Immature natural killer cell (primary cell): ENCODE results near the gene SLC10A7. TPM values are rescaled to one million over a fixed set of nuclear protein-coding genes. Genes with fewer than 3 reads are reported as not detected.
A peak's percentile ranks its signal among the peaks of the same experiment; 100 is the strongest.

Source experiments
- DNase-seq, 3 donors: peaks; one replicate each; pipeline ENCODE4 v3.0.0; 2022; ENCODE audit warnings: mixed read lengths in 1 of 3
- H3K27ac Mint-ChIP-seq, 6 donors: one replicate each; pipeline ENCODE4 v1.8.0; 2020; ENCODE audit warnings: mixed read lengths in 6 of 6, mild to moderate bottlenecking in 5 of 6, inconsistent platforms in 4 of 6, moderate library complexity in 3 of 6
- H3K27me3 Mint-ChIP-seq, 3 donors: one replicate each; pipeline ENCODE4 v1.8.0; 2020 to 2021; ENCODE audit warnings: low read depth in 3 of 3, mild to moderate bottlenecking in 3 of 3, mixed read lengths in 3 of 3, moderate library complexity in 3 of 3, inconsistent platforms in 1 of 3
- H3K36me3 Mint-ChIP-seq, 3 donors: one replicate each; pipeline ENCODE4 v1.8.0; 2020; ENCODE audit warnings: mixed read lengths in 3 of 3, inconsistent platforms in 2 of 3, mild to moderate bottlenecking in 2 of 3
- H3K4me1 Mint-ChIP-seq, 2 donors: one replicate each; pipeline ENCODE4 v1.8.0; 2020; ENCODE audit warnings: inconsistent platforms in 2 of 2, mild to moderate bottlenecking in 2 of 2, mixed read lengths in 2 of 2, moderate library complexity in 1 of 2
- H3K4me3 Mint-ChIP-seq, 5 donors: one replicate each; pipeline ENCODE4 v1.8.0; 2020; ENCODE audit warnings: mild to moderate bottlenecking in 5 of 5, mixed read lengths in 5 of 5, inconsistent platforms in 3 of 5, moderate library complexity in 3 of 5
- H3K9me3 Mint-ChIP-seq, 6 donors: one replicate each; pipeline ENCODE4 v1.8.0; 2020; ENCODE audit warnings: mild to moderate bottlenecking in 6 of 6, mixed read lengths in 6 of 6, inconsistent platforms in 4 of 6, moderate library complexity in 3 of 6
- polyA plus RNA-seq, 3 donors: library from polyadenylated mRNA; unstranded; fragments of 300-500 nt; fragmentation: Illumina TruSeq; gene quantifications; one replicate each; pipeline ENCODE4 v1.2.3, GENCODE V29; 2021

Gene SLC10A7
- polyA plus RNA-seq, 3 donors from 2014 or later: 8.0 to 13.4 (median 8.8) TPM

GRCh38 chr4:146260521-146260920, 261.2 kb downstream of the SLC10A7 start:
- no peaks in the 10 kb centered on the region for H3K9me3 Mint-ChIP-seq
- DNase-seq: no peak
- H3K4me3 Mint-ChIP-seq: no peak overlapping the region
- H3K27ac Mint-ChIP-seq: no peak overlapping the region
- H3K4me1 Mint-ChIP-seq: no peaks in the 10 kb centered on the region
- H3K36me3 Mint-ChIP-seq: peaks cover 5 to 29% (median 28%) of the 10 kb centered on the region in 3 donors
- H3K27me3 Mint-ChIP-seq: peaks cover 0 to 3% (median 0%) of the 10 kb centered on the region in 3 donors

- H3K27ac Mint-ChIP-seq: no peak overlapping the region
Measured at GRCh38 chr4:146257511-146257910, 264.2 kb downstream of the SLC10A7 start.

GRCh38 chr4:146256328-146256727, 265.4 kb downstream of the SLC10A7 start:
- Mint-ChIP-seq H3K4me3 (no peak overlapping the region), H3K36me3 (peaks cover 5 to 27% (median 14%) of the 10 kb centered on the region in 3 donors), H3K4me1 (no peaks in the 10 kb centered on the region), H3K9me3 (no peaks in the 10 kb centered on the region), H3K27ac (no peak overlapping the region), H3K27me3 (no peaks in the 10 kb centered on the region)
- DNase-seq: no peak

More at GRCh38 chr4:146257511-146257910, 264.2 kb downstream of the SLC10A7 start:
- H3K4me3 Mint-ChIP-seq: no peak overlapping the region
- H3K27me3 Mint-ChIP-seq: peaks cover 0 to 1% (median 0%) of the 10 kb centered on the region in 3 donors
- no peaks in the 10 kb centered on the region for H3K9me3 Mint-ChIP-seq
- DNase-seq: no peak
- H3K4me1 Mint-ChIP-seq: no peaks in the 10 kb centered on the region
- H3K36me3 Mint-ChIP-seq: peaks cover 5 to 25% (median 25%) of the 10 kb centered on the region in 3 donors

- Mint-ChIP-seq H3K9me3 (no peaks in the 10 kb centered on the region), H3K27me3 (no peaks in the 10 kb centered on the region), H3K36me3 (peaks cover 5 to 26% (median 12%) of the 10 kb centered on the region in 3 donors), H3K4me1 (no peaks in the 10 kb centered on the region), H3K27ac (no peak overlapping the region), H3K4me3 (no peak overlapping the region)
- DNase-seq: no peak
Measured at GRCh38 chr4:146255874-146256273, 265.9 kb downstream of the SLC10A7 start.

- H3K9me3 Mint-ChIP-seq: no peaks in the 10 kb centered on the region
- H3K4me3 Mint-ChIP-seq: no peak overlapping the region
- H3K27ac Mint-ChIP-seq: no peak overlapping the region
- no peaks in the 10 kb centered on the region for H3K27me3 Mint-ChIP-seq
- DNase-seq: no peak
- H3K36me3 Mint-ChIP-seq: peaks cover 5 to 26% (median 12%) of the 10 kb centered on the region in 3 donors
- no peaks in the 10 kb centered on the region for H3K4me1 Mint-ChIP-seq
Measured at GRCh38 chr4:146255463-146255862, 266.3 kb downstream of the SLC10A7 start.

- H3K27me3 Mint-ChIP-seq: no peaks in the 10 kb centered on the region
- H3K4me1 Mint-ChIP-seq: no peaks in the 10 kb centered on the region
- H3K9me3 Mint-ChIP-seq: no peaks in the 10 kb centered on the region
- no peak overlapping the region for H3K27ac Mint-ChIP-seq
- H3K4me3 Mint-ChIP-seq: no peak overlapping the region
- no peak for DNase-seq
- H3K36me3 Mint-ChIP-seq: peaks cover 3 to 20% (median 5%) of the 10 kb centered on the region in 3 donors
Measured at GRCh38 chr4:146252969-146253611, 268.6 kb downstream of the SLC10A7 start.

GRCh38 chr4:146247356-146247755, 274.4 kb downstream of the SLC10A7 start:
- no peak for DNase-seq
- no peaks in the 10 kb centered on the region for H3K4me1 Mint-ChIP-seq
- H3K27ac Mint-ChIP-seq: no peak overlapping the region
- peaks cover 0 to 4% (median 2%) of the 10 kb centered on the region in 3 donors for H3K27me3 Mint-ChIP-seq
- H3K9me3 Mint-ChIP-seq: no peaks in the 10 kb centered on the region
- H3K4me3 Mint-ChIP-seq: no peak overlapping the region
- H3K36me3 Mint-ChIP-seq: peaks cover 0 to 4% (median 3%) of the 10 kb centered on the region in 3 donors

- DNase-seq: no peak
- H3K4me1 Mint-ChIP-seq: peaks cover 0 to 4% of the 10 kb centered on the region in 2 donors
- H3K27ac Mint-ChIP-seq: no peak overlapping the region
- H3K9me3 Mint-ChIP-seq: no peaks in the 10 kb centered on the region
- H3K36me3 Mint-ChIP-seq: peaks cover 0 to 3% (median 0%) of the 10 kb centered on the region in 3 donors
- peaks cover 0 to 8% (median 2%) of the 10 kb centered on the region in 3 donors for H3K27me3 Mint-ChIP-seq
- H3K4me3 Mint-ChIP-seq: no peak overlapping the region
Measured at GRCh38 chr4:146246381-146246780, 275.4 kb downstream of the SLC10A7 start.

GRCh38 chr4:146245850-146246249, 275.9 kb downstream of the SLC10A7 start:
- Mint-ChIP-seq H3K9me3 (no peaks in the 10 kb centered on the region), H3K36me3 (peaks cover 0 to 3% (median 0%) of the 10 kb centered on the region in 3 donors), H3K4me1 (peaks cover 0 to 4% of the 10 kb centered on the region in 2 donors), H3K27ac (no peak overlapping the region), H3K27me3 (peaks cover 0 to 8% (median 2%) of the 10 kb centered on the region in 3 donors), H3K4me3 (no peak overlapping the region)
- DNase-seq: no peak

- H3K27me3 Mint-ChIP-seq: peaks cover 0 to 8% (median 2%) of the 10 kb centered on the region in 3 donors
- H3K27ac Mint-ChIP-seq: no peak overlapping the region
- no peak overlapping the region for H3K4me3 Mint-ChIP-seq
- H3K9me3 Mint-ChIP-seq: no peaks in the 10 kb centered on the region
- no peak for DNase-seq
- H3K4me1 Mint-ChIP-seq: peaks cover 0 to 4% of the 10 kb centered on the region in 2 donors
- peaks cover 0 to 3% (median 0%) of the 10 kb centered on the region in 3 donors for H3K36me3 Mint-ChIP-seq
Measured at GRCh38 chr4:146245246-146245645, 276.5 kb downstream of the SLC10A7 start.

GRCh38 chr4:146244496-146244895, 277.2 kb downstream of the SLC10A7 start:
- H3K27ac Mint-ChIP-seq: no peak overlapping the region
- no peak overlapping the region for H3K4me3 Mint-ChIP-seq
- H3K9me3 Mint-ChIP-seq: no peaks in the 10 kb centered on the region
- peaks cover 0 to 4% of the 10 kb centered on the region in 2 donors for H3K4me1 Mint-ChIP-seq
- no peak for DNase-seq
- H3K36me3 Mint-ChIP-seq: peaks cover 0 to under 1% (median 0%) of the 10 kb centered on the region in 3 donors
- peaks cover 0 to 8% (median 2%) of the 10 kb centered on the region in 3 donors for H3K27me3 Mint-ChIP-seq

GRCh38 chr4:146243883-146244277, 277.9 kb downstream of the SLC10A7 start:
- H3K4me1 Mint-ChIP-seq: peaks cover 0 to 4% of the 10 kb centered on the region in 2 donors
- no peak overlapping the region for H3K27ac Mint-ChIP-seq
- no peaks in the 10 kb centered on the region for H3K9me3 Mint-ChIP-seq
- peaks cover 2 to 8% (median 4%) of the 10 kb centered on the region in 3 donors for H3K27me3 Mint-ChIP-seq
- DNase-seq: no peak
- no peaks in the 10 kb centered on the region for H3K36me3 Mint-ChIP-seq
- no peak overlapping the region for H3K4me3 Mint-ChIP-seq

GRCh38 chr4:146243141-146243882, 278.4 kb downstream of the SLC10A7 start:
- peak in 2 of 3 donors; percentile 9 to 18 for DNase-seq
- Mint-ChIP-seq H3K27me3 (peaks cover 2 to 8% (median 4%) of the 10 kb centered on the region in 3 donors), H3K4me3 (no peak overlapping the region), H3K27ac (no peak overlapping the region), H3K9me3 (no peaks in the 10 kb centered on the region), H3K36me3 (no peaks in the 10 kb centered on the region), H3K4me1 (peaks cover 0 to 4% of the 10 kb centered on the region in 2 donors)

GRCh38 chr4:146238107-146238506, 283.6 kb downstream of the SLC10A7 start:
- DNase-seq: no peak
- Mint-ChIP-seq H3K36me3 (no peaks in the 10 kb centered on the region), H3K4me3 (no peak overlapping the region), H3K27ac (no peak overlapping the region), H3K4me1 (peaks cover 0 to 4% of the 10 kb centered on the region in 2 donors), H3K9me3 (no peaks in the 10 kb centered on the region), H3K27me3 (peaks cover 3 to 12% (median 6%) of the 10 kb centered on the region in 3 donors)
